Activated naive CD4-positive, alpha-beta T cell treated with anti-CD3 and anti-CD28 coated beads, Interleukin-2, amount 10 ng/mL, durations not matched to agents 7 days and 5 days (primary cell): Measurements from ENCODE around the gene DHRS4L2.
"Not testable (repeated sequence)": the region's sequence is repeated elsewhere in the genome, so short reads cannot be mapped to it uniquely, and the experiment has no call there.

Experiments
- CTCF ChIA-PET: fragments of 350-600 bp; sonication (Branson Sonifier 250); formaldehyde crosslinking; loops from one replicate; lab custom pipeline; 2021; ENCODE audit warnings: antibody characterized with exemption; lab: Charles Lee
- DNase-seq: peaks from one replicate; pipeline ENCODE4 v3.0.0-alpha.2; 2020
- H3K27ac Mint-ChIP-seq: one replicate; pipeline ENCODE4 v1.8.0; 2021; ENCODE audit warnings: mild to moderate bottlenecking, moderate library complexity, mixed read lengths
- H3K27me3 Mint-ChIP-seq: one replicate; pipeline ENCODE4 v1.8.0; 2021; ENCODE audit warnings: mild to moderate bottlenecking, mixed read lengths
- H3K36me3 Mint-ChIP-seq: one replicate; pipeline ENCODE4 v1.8.0; 2021; ENCODE audit warnings: mixed read lengths
- H3K4me1 Mint-ChIP-seq: one replicate; pipeline ENCODE4 v1.8.0; 2021; ENCODE audit warnings: mixed read lengths
- H3K4me3 Mint-ChIP-seq: one replicate; pipeline ENCODE4 v1.8.0; 2021; ENCODE audit warnings: mild to moderate bottlenecking, moderate library complexity, mixed read lengths
- H3K9me3 Mint-ChIP-seq: one replicate; pipeline ENCODE4 v1.8.0; 2021; ENCODE audit warnings: mixed read lengths

The DHRS4L2 gene

DNA sequence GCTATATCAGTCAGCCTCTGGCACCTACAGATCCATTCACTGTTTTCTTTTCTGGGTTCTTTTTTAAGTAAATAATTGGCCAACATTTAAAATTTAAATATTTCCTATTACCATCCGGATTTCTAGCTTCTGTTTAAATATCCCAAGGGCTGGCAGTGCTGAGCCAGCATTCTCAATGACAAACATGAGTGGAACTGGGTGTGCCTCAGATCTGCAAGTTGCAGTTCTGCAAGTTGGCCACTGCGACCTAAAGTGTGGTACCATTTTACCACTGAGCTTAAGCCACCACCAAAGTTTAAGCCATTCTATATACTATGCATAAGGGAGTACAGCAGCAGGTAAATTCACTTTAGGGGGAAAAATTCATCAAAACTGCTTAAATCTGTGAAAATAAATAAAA is 31.2 kb downstream of the DHRS4L2 start:
- H3K27me3 Mint-ChIP-seq: peaks cover 17% of the 10 kb centered on the region
- DNase-seq, CTCF ChIA-PET, H3K36me3 Mint-ChIP-seq, H3K27ac Mint-ChIP-seq, H3K4me1 Mint-ChIP-seq, H3K9me3 Mint-ChIP-seq, H3K4me3 Mint-ChIP-seq: not testable (repeated sequence)

GRCh38 chr14:24020520-24020919 is 31.8 kb downstream of the DHRS4L2 start:
- CTCF ChIA-PET, H3K4me1 Mint-ChIP-seq, H3K36me3 Mint-ChIP-seq, H3K4me3 Mint-ChIP-seq, H3K27ac Mint-ChIP-seq, DNase-seq, H3K9me3 Mint-ChIP-seq: not testable (repeated sequence)
- peaks cover 21% of the 10 kb centered on the region for H3K27me3 Mint-ChIP-seq

GRCh38 chr14:24024939-24025418 is 36.2 kb downstream of the DHRS4L2 start:
- H3K4me1 Mint-ChIP-seq, H3K4me3 Mint-ChIP-seq, DNase-seq, H3K9me3 Mint-ChIP-seq, CTCF ChIA-PET, H3K27ac Mint-ChIP-seq, H3K36me3 Mint-ChIP-seq: not testable (repeated sequence)
- H3K27me3 Mint-ChIP-seq: peaks cover 10% of the 10 kb centered on the region

- not testable (repeated sequence) for H3K27me3 Mint-ChIP-seq
Observed at GRCh38 chr14:24029687-24030086, 41.0 kb downstream of the DHRS4L2 start.

DNA sequence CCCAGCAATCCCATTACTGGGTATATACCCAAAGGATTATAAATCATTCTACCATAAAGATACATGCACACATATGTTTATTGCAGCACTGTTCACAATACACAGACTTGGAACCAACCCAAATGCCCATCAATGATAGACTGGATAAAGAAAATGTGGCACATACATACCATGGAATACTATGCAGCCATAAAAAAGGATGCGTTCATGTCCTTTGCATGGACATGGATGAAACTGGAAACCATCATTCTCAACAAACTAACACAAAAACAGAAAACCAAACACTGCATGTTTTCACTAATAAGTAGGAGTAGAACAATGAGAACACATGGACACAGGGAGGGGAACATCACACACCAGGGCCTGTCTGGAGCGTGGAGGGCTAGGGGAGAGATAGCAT is 42.6 kb downstream of the DHRS4L2 start:
- H3K27me3 Mint-ChIP-seq, H3K27ac Mint-ChIP-seq, H3K36me3 Mint-ChIP-seq, H3K4me1 Mint-ChIP-seq, H3K4me3 Mint-ChIP-seq, CTCF ChIA-PET, DNase-seq: not testable (repeated sequence)
- peaks cover 28% of the 10 kb centered on the region for H3K9me3 Mint-ChIP-seq

More at GRCh38 chr14:24029687-24030086, 41.0 kb downstream of the DHRS4L2 start:
- H3K27ac Mint-ChIP-seq, DNase-seq, H3K4me1 Mint-ChIP-seq, CTCF ChIA-PET, H3K36me3 Mint-ChIP-seq, H3K4me3 Mint-ChIP-seq: not testable (repeated sequence)
- H3K9me3 Mint-ChIP-seq: peaks cover 28% of the 10 kb centered on the region

GRCh38 chr14:24032727-24033418 is 44.1 kb downstream of the DHRS4L2 start:
- Mint-ChIP-seq H3K27ac (no peak overlapping the region), H3K27me3 (peaks cover 4% of the 10 kb centered on the region), H3K36me3 (peaks cover 2% of the 10 kb centered on the region), H3K4me3 (no peak overlapping the region), H3K9me3 (peaks cover 28% of the 10 kb centered on the region), H3K4me1 (peaks cover 11% of the 10 kb centered on the region)
- CTCF ChIA-PET: no interaction called here
- no peak for DNase-seq

DNA sequence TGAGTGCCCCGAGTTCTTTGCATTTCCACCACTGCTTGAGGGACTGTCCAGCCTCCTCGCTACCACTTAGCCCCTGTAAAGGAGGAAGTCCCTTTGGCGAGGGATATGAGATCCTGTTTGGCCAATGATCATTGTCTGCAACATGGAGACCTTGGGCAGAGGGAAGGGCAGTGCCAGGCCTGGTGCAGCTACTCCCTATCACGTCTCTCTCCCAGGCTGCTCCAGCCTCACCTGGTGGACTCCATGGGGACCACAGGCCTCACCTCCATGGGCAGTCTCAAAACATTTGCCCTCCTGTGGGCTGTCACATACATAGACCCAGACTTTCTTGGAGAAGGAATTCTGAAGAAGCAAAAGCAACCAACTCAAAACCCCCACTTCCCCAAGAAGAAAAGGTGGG is 47.0 kb downstream of the DHRS4L2 start:
- peaks cover 26% of the 10 kb centered on the region for H3K9me3 Mint-ChIP-seq
- H3K4me3 Mint-ChIP-seq: peak overlapping the region; percentile 82
- CTCF ChIA-PET: interaction anchor here (1.0 kb wide), 1 partner anchor 447 kb away, joined by 3 read pairs; no protein-coding TSS in a partner anchor
- peak overlapping the region; percentile 83 for H3K27ac Mint-ChIP-seq
- H3K36me3 Mint-ChIP-seq, DNase-seq: not testable (repeated sequence)
- peaks cover 11% of the 10 kb centered on the region for H3K4me1 Mint-ChIP-seq
- peaks cover 16% of the 10 kb centered on the region for H3K27me3 Mint-ChIP-seq

DNA sequence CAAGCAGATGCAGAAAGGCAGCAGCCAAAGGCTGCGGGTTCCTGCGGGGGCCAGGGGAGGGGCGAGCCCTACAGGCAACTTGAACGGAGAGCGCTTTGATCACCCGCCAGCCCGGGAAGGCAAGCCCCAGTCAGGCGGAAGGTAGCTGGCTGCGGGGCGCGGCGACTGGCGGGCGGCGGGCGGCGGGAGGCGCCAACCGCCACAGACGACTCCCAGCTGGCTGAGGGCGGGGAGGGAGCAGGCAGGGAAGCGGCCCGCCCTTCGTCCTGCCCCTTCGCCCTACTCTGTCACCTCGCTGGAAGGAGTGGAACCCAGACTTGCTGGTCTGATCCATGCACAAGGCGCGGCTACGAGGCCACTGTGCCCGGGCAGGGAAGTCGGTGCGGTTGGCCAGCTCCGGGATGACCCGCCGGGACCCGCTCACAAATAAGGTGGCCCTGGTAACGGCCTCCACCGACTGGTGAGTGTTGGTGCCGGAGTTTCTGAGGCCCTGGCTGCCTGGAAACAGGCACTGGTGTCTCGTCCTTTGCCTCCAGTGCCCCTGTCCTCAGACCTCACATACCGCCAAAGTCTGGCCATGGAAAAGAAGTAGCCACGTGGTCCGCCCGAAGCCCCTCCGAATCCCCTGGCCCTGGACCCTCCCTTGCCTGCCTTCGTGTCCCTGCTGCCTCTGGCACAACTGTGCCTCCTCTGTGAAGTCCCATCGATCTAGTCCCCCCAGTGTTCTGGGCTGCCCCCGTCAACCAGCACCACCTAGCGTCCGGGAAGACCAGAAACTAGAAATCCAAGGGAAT is 47.6 kb downstream of the DHRS4L2 start:
- Mint-ChIP-seq H3K27ac (peak overlapping the region; percentile 83), H3K4me3 (peak overlapping the region; percentile 82), H3K27me3 (peaks cover 18% of the 10 kb centered on the region), H3K4me1 (peaks cover 11% of the 10 kb centered on the region), H3K36me3 (no peaks in the 10 kb centered on the region), H3K9me3 (peaks cover 20% of the 10 kb centered on the region)
- CTCF ChIA-PET: interaction anchor here (1.0 kb wide), 1 partner anchor 448 kb away, joined by 3 read pairs; no protein-coding TSS in a partner anchor
- DNase-seq: peak; percentile 81

- H3K27ac Mint-ChIP-seq: peak overlapping the region; percentile 83
- H3K4me3 Mint-ChIP-seq: peak overlapping the region; percentile 82
- H3K36me3 Mint-ChIP-seq, DNase-seq, CTCF ChIA-PET: not testable (repeated sequence)
- H3K9me3 Mint-ChIP-seq: peaks cover 14% of the 10 kb centered on the region
- H3K27me3 Mint-ChIP-seq: peaks cover 25% of the 10 kb centered on the region
- peaks cover 11% of the 10 kb centered on the region for H3K4me1 Mint-ChIP-seq
Observed at GRCh38 chr14:24036963-24037657, 48.4 kb downstream of the DHRS4L2 start.

- H3K36me3 Mint-ChIP-seq: no peaks in the 10 kb centered on the region
- H3K9me3 Mint-ChIP-seq: peaks cover 10% of the 10 kb centered on the region
- no peak overlapping the region for H3K4me3 Mint-ChIP-seq
- no peak overlapping the region for H3K27ac Mint-ChIP-seq
- DNase-seq: no peak
- CTCF ChIA-PET: interaction anchor here (0.6 to 1.0 kb wide), 2 partner anchors 43 to 68 kb away, joined by 3 read pairs; no protein-coding TSS in a partner anchor
- peaks cover 30% of the 10 kb centered on the region for H3K27me3 Mint-ChIP-seq
- peaks cover 11% of the 10 kb centered on the region for H3K4me1 Mint-ChIP-seq
Observed at GRCh38 chr14:24037658-24038037, 48.9 kb downstream of the DHRS4L2 start.

DNA sequence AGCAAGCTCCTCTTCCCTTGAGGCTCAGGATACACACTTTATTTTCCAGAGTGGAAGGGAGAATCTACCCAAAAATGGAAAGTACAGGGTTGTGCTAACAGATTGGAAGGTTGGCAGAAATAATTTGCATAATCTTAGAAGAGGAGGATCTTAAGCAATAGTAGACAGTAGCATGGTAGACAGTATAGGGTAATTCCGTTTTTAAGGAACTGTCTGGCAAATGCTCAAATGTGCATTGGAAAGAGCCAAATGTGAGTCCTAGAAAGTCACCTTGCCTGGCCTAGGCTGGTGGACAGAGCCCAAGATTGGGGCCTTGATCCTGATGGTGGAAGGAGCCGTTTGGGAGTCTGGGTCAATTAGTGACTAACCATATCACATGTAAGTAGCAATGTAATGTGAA is 50.0 kb downstream of the DHRS4L2 start:
- CTCF ChIA-PET: interaction anchor here (0.8 to 1.0 kb wide), 2 partner anchors 42 to 72 kb away, joined by 3 read pairs; no protein-coding TSS in a partner anchor
- Mint-ChIP-seq H3K27me3 (peaks cover 33% of the 10 kb centered on the region), H3K27ac (no peak overlapping the region), H3K4me3 (no peak overlapping the region), H3K36me3 (no peaks in the 10 kb centered on the region), H3K9me3 (peaks cover 4% of the 10 kb centered on the region), H3K4me1 (peaks cover 11% of the 10 kb centered on the region)
- no peak for DNase-seq

DNA sequence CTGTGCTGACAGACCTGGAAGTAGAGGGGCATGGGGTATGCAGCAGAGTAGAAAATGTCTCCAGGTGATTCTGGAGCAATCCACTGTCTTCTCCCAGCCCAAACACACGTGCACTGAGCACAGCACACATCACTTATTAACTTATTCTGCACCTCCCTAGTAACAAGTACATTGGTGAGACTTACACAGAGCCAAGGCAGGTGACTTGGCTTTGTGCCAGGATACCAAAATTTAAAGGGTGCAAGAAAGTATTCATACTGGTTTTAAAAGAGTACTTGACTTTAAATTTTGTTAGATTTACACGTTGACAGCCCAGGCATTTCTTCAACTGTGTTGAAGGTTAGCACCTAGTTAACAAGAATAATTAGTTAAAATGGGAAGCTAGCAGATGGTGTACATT is 52.0 kb downstream of the DHRS4L2 start:
- no peak for DNase-seq
- H3K27ac Mint-ChIP-seq: no peak overlapping the region
- H3K36me3 Mint-ChIP-seq: no peaks in the 10 kb centered on the region
- no peaks in the 10 kb centered on the region for H3K9me3 Mint-ChIP-seq
- CTCF ChIA-PET: interaction anchor here (1.3 kb wide), 1 partner anchor 68 kb away, joined by 3 read pairs; no protein-coding TSS in a partner anchor
- H3K4me1 Mint-ChIP-seq: peaks cover 10% of the 10 kb centered on the region
- peaks cover 37% of the 10 kb centered on the region for H3K27me3 Mint-ChIP-seq
- H3K4me3 Mint-ChIP-seq: no peak overlapping the region

- no peak for DNase-seq
- CTCF ChIA-PET: interaction anchor here (1.4 kb wide), 1 partner anchor 15 kb away, joined by 4 read pairs; no protein-coding TSS in a partner anchor
- Mint-ChIP-seq H3K4me3 (no peak overlapping the region), H3K27ac (no peak overlapping the region), H3K9me3 (no peaks in the 10 kb centered on the region), H3K36me3 (no peaks in the 10 kb centered on the region), H3K4me1 (no peaks in the 10 kb centered on the region), H3K27me3 (peaks cover 40% of the 10 kb centered on the region)
Observed at GRCh38 chr14:24042746-24043145, 54.0 kb downstream of the DHRS4L2 start.

GRCh38 chr14:24049002-24049401 is 60.3 kb downstream of the DHRS4L2 start:
- H3K36me3 Mint-ChIP-seq, H3K9me3 Mint-ChIP-seq, H3K27ac Mint-ChIP-seq, H3K4me3 Mint-ChIP-seq, DNase-seq: not testable (repeated sequence)
- Mint-ChIP-seq H3K27me3 (peaks cover 67% of the 10 kb centered on the region), H3K4me1 (peaks cover 16% of the 10 kb centered on the region)
- CTCF ChIA-PET: interaction anchor here (0.9 kb wide), 1 partner anchor 60 kb away, joined by 4 read pairs; no protein-coding TSS in a partner anchor
